Pancreas (tissue), 10 donors: Measurements from ENCODE around the gene ADAMTSL4. TPM values are rescaled to one million over a fixed set of nuclear protein-coding genes. Genes with fewer than 3 reads are reported as not detected.
"Not testable (repeated sequence)": the region's sequence is repeated elsewhere in the genome, so short reads cannot be mapped to it uniquely, and the experiment has no call there.

ENCODE experiments used
- ATAC-seq, 4 donors: fragments of 200-7000 bp; cut with Tn5 transposase; one replicate each; pipeline versions ENCODE4 v1.8.0 to v1.9.1; 2020; ENCODE audit warnings: mild to moderate bottlenecking in 4 of 4, moderate library complexity in 4 of 4
- DNase-seq, 6 donors: peaks; one replicate each; pipeline ENCODE4 v3.0.0-alpha.2; 2020
- FAIRE-seq: peaks from 2 replicates; lab custom pipeline; 2012; peaks lifted over from hg19 to GRCh38; lab: Jason Lieb, UNC
- H3K27ac ChIP-seq, 4 donors: fragments of 200-600 bp; sonication (generic); 1 replicate in 3 of 4; 2 replicates in 1 of 4; pipeline versions ENCODE4 v1.5.0 to v1.8.0; 2020
- H3K27me3 ChIP-seq, 4 donors: fragments of 200-600 bp; one replicate each; pipeline ENCODE4 v1.8.0; 2021
- H3K36me3 ChIP-seq, 3 donors: fragments of 200-600 bp; sonication (generic) in 1 of 3; one replicate each; pipeline versions ENCODE4 v1.5.0 to v1.8.0; 2020 to 2021
- H3K4me1 ChIP-seq, 3 donors: fragments of 200-600 bp; one replicate each; pipeline ENCODE4 v1.8.0; 2021
- H3K4me3 ChIP-seq, 4 donors: fragments of 200-600 bp; sonication (generic) in 2 of 4; one replicate each; pipeline versions ENCODE4 v1.5.0 to v1.8.0; 2020 to 2021
- H3K9me3 ChIP-seq, 4 donors: fragments of 200-600 bp; one replicate each; pipeline ENCODE4 v1.8.0; 2021
- CTCF ChIP-seq, 4 donors: fragments of 200-600 bp; sonication (generic) in 3 of 4; IDR thresholded peaks; one replicate each; pipeline versions ENCODE4 v1.5.0 to v1.8.0; 2021; ENCODE audit warnings: antibody characterized with exemption in 4 of 4
- WGBS, 2 donors: extraction: QIAGEN DNeasy Blood & Tissue Kit; methylation state at CpG; one replicate each; pipeline ENCODE4 v1.1.7; 2013; 5-methylcytosine and 5-hydroxymethylcytosine counted together
- intact Hi-C, 3 donors: fragments of 100-400 bp; cut with DNase I; formaldehyde crosslinking; loops; one replicate each; pipeline versions ENCODE4 v1.11.1 to v1.14.2; 2022
- polyA plus RNA-seq, 2 donors: library from polyadenylated mRNA; stranded (reverse); fragments of 200-250 nt; gene quantifications; one replicate each; pipeline ENCODE4 v1.2.3, GENCODE V29; 2013
- total RNA-seq, 6 donors: library from RNA; stranded (reverse); fragmentation: NEBNext Ultra II Directional in 4 of 6; extraction: Animal tissue kit (Norgen Biotek cat#: 25700) in 4 of 6; gene quantifications; one replicate each; pipeline versions ENCODE4 v1.2.1 to v1.2.4, GENCODE V29; 2021 to 2023
- donor health status: healthy with polysubstance abuse.
- donor health status: DM: no; HTN: no; CAD: no; lungs with moderate emphysema.
- donor health status: DM: no; HTN: no; CAD: no.
- donor health status: control.
- donor health status: control.
- donor health status: Bipolar disorder and iron deficiency.
- donor health status: DM: yes; HTN: yes; CAD: no.
- donor health status: DM: no; HTN: no; CAD: no.
- donor health status: DM: no; HTN: no; CAD: no.
- donor health status: DM: yes; HTN: yes; CAD: no.

ADAMTSL4 gene
- total and polyA plus RNA-seq, 8 donors, result 1.3 to 8.0 (median 3.4) TPM

GRCh38 chr1:150579945-150580642, 30.9 kb downstream of the ADAMTSL4 start:
- 67 to 70% methylated on average over 15 of the region's 15 CpGs for WGBS, 2 donors
- H3K27ac ChIP-seq, result peak overlapping the region; percentile 96 to 100 (median 98)
- no peak for FAIRE-seq
- no peak for DNase-seq
- peaks cover 0 to 9% (median 5%) of the 10 kb centered on the region in 3 donors for H3K36me3 ChIP-seq
- no peaks in the 10 kb centered on the region for H3K27me3 ChIP-seq
- peaks cover 5 to 12% (median 11%) of the 10 kb centered on the region in 3 donors for H3K4me1 ChIP-seq
- no peak for TF ChIP-seq CTCF (IDR thresholded peaks at IDR 0.05)
- peak overlapping the region; percentile 2 to 98 (median 95) for H3K4me3 ChIP-seq
- H3K9me3 ChIP-seq, result no peaks in the 10 kb centered on the region
- ATAC-seq, result no peak
- intact Hi-C loops, result no loop called here

GRCh38 chr1:150580966-150581365, 31.8 kb downstream of the ADAMTSL4 start:
- DNase-seq, H3K27me3 ChIP-seq, H3K27ac ChIP-seq, FAIRE-seq, H3K4me3 ChIP-seq, ATAC-seq, H3K36me3 ChIP-seq, H3K4me1 ChIP-seq, H3K9me3 ChIP-seq, intact Hi-C loops: not testable (repeated sequence)
- 93 to 97% methylated on average over 3 of the region's 3 CpGs for WGBS, 2 donors

GRCh38 chr1:150581437-150581836, 32.2 kb downstream of the ADAMTSL4 start:
- FAIRE-seq, DNase-seq, intact Hi-C loops, H3K4me3 ChIP-seq, H3K27me3 ChIP-seq, H3K27ac ChIP-seq, H3K36me3 ChIP-seq, H3K9me3 ChIP-seq, ATAC-seq, H3K4me1 ChIP-seq: not testable (repeated sequence)
- 96 to 97% methylated on average over 7 of the region's 7 CpGs for WGBS, 2 donors

- WGBS, 2 donors, result 95 to 97% methylated on average over 14 of the region's 14 CpGs
- H3K4me3 ChIP-seq, H3K27me3 ChIP-seq, DNase-seq, ATAC-seq, intact Hi-C loops, FAIRE-seq, H3K4me1 ChIP-seq, H3K9me3 ChIP-seq, H3K36me3 ChIP-seq, H3K27ac ChIP-seq: not testable (repeated sequence)
Observed at GRCh38 chr1:150581962-150582361, 32.8 kb downstream of the ADAMTSL4 start.

- no peak for ATAC-seq
- Histone ChIP-seq H3K9me3 (no peaks in the 10 kb centered on the region), H3K27ac (no peak overlapping the region), H3K4me1 (peaks cover 5 to 7% (median 6%) of the 10 kb centered on the region in 3 donors), H3K27me3 (no peaks in the 10 kb centered on the region), H3K4me3 (no peak overlapping the region), H3K36me3 (peaks cover 0 to 1% (median 0%) of the 10 kb centered on the region in 3 donors)
- no peak for FAIRE-seq
- WGBS, 2 donors, result 94 to 98% methylated on average over 2 of the region's 2 CpGs
- intact Hi-C loops, result no loop called here
- DNase-seq, result no peak
- no peak for TF ChIP-seq CTCF (IDR thresholded peaks at IDR 0.05)
Observed at GRCh38 chr1:150582371-150582770, 33.2 kb downstream of the ADAMTSL4 start.

- Histone ChIP-seq H3K4me1 (no peaks in the 10 kb centered on the region), H3K27ac (no peak overlapping the region), H3K9me3 (no peaks in the 10 kb centered on the region), H3K27me3 (no peaks in the 10 kb centered on the region), H3K4me3 (no peak overlapping the region), H3K36me3 (no peaks in the 10 kb centered on the region)
- DNase-seq (no peak), ATAC-seq (no peak), FAIRE-seq (no peak)
- 92% methylated on average over 7 of the region's 7 CpGs for WGBS, 2 donors
- intact Hi-C loops, result no loop called here
- no peak for TF ChIP-seq CTCF (IDR thresholded peaks at IDR 0.05)
Observed at GRCh38 chr1:150596095-150596892, 47.1 kb downstream of the ADAMTSL4 start.
